Spleen (tissue), 11 donors: ENCODE data around the gene DNMT3B. TPM values are rescaled to one million over a fixed set of nuclear protein-coding genes. Genes with fewer than 3 reads are reported as not detected.

ENCODE experiments used
- DNase-seq: peaks from one replicate; pipeline ENCODE4 v3.0.0-alpha.2; 2020
- H3K27ac ChIP-seq, 8 donors: fragments of 200-600 bp; sonication (generic) in 7 of 8; 1 replicate in 4 of 8; 2 replicates in 4 of 8; pipeline versions ENCODE4 v1.5.0 to v1.8.0; 2016 to 2021; ENCODE audit warnings: inconsistent platforms in 4 of 8, mild to moderate bottlenecking in 4 of 8, moderate library complexity in 1 of 8
- H3K27me3 ChIP-seq, 7 donors: fragments of 200-600 bp; sonication (generic) in 6 of 7; replicated peaks in 1 of 7; 1 replicate in 4 of 7; 2 replicates in 3 of 7; pipeline versions ENCODE4 v1.5.0 to v1.8.0; 2016 to 2021; ENCODE audit warnings: inconsistent platforms in 3 of 7, mild to moderate bottlenecking in 1 of 7
- H3K36me3 ChIP-seq, 6 donors: fragments of 200-600 bp; sonication (generic) in 5 of 6; 1 replicate in 4 of 6; 2 replicates in 2 of 6; pipeline versions ENCODE4 v1.5.0 to v1.8.0; 2016 to 2021; ENCODE audit warnings: inconsistent platforms in 2 of 6
- H3K4me1 ChIP-seq, 6 donors: fragments of 200-600 bp; sonication (generic) in 5 of 6; 1 replicate in 3 of 6; 2 replicates in 3 of 6; pipeline versions ENCODE4 v1.5.0 to v1.8.0; 2016 to 2021; ENCODE audit warnings: inconsistent platforms in 3 of 6
- H3K4me3 ChIP-seq, 8 donors: fragments of 200-600 bp; sonication (generic) in 7 of 8; 1 replicate in 4 of 8; 2 replicates in 4 of 8; pipeline versions ENCODE4 v1.5.0 to v1.8.0; 2016 to 2021; ENCODE audit warnings: inconsistent platforms in 4 of 8, mild to moderate bottlenecking in 4 of 8, moderate library complexity in 2 of 8
- H3K9me3 ChIP-seq, 8 donors: fragments of 200-600 bp; sonication (generic) in 7 of 8; 1 replicate in 4 of 8; 2 replicates in 4 of 8; pipeline versions ENCODE4 v1.5.0 to v1.8.0; 2016 to 2021; ENCODE audit warnings: inconsistent platforms in 4 of 8
- POLR2A ChIP-seq, 3 donors: fragments of 450-650 bp; IDR thresholded peaks; one replicate each; pipeline ENCODE4 v1.5.1; 2017; ENCODE audit warnings: antibody characterized with exemption in 3 of 3, mild to moderate bottlenecking in 1 of 3
- POLR2AphosphoS5 ChIP-seq, 3 donors: sonication (generic); formaldehyde crosslinking; IDR thresholded peaks; one replicate each; pipeline ENCODE4 v1.5.1; 2017; ENCODE audit warnings: antibody characterized with exemption in 3 of 3
- WGBS, 5 donors: extraction: QIAGEN DNeasy Blood & Tissue Kit in 3 of 5; methylation state at CpG; one replicate each; pipeline versions ENCODE4 v1.1.5 to v1.1.7; 2013 to 2018; 5-methylcytosine and 5-hydroxymethylcytosine counted together
- intact Hi-C: fragments of 100-400 bp; cut with DNase I; formaldehyde crosslinking; loops from one replicate; pipeline ENCODE4 v1.15.0; 2023; ENCODE audit warnings: low total_unique reads
- polyA plus RNA-seq, 3 donors: library from polyadenylated mRNA; stranded (reverse); fragments of 200-250 nt; gene quantifications; one replicate each; pipeline ENCODE4 v1.2.1, GENCODE V29; 2013
- total RNA-seq, 7 donors: library from RNA; depleted of rRNA in 3 of 7; stranded (reverse); fragments of >200 nt in 3 of 7; fragmentation: NEBNext Ultra II Directional in 4 of 7; extraction: Animal tissue kit (Norgen Biotek cat#: 25700) in 4 of 7; gene quantifications; one replicate each; pipeline versions ENCODE4 v1.1.0 to v1.2.1, GENCODE V29; 2016 to 2021
- TF ChIP-seq, protein P1 (sequence below), 11 experiments: fragments of 200-600 bp in 7 of 11; fragments of 450-650 bp in 4 of 11; sonication (generic) in 4 of 11; IDR thresholded peaks in 8 of 11; conservative IDR thresholded peaks in 3 of 11; 1 replicate in 7 of 11; 2 replicates in 4 of 11; pipeline versions ENCODE4 v1.4.0 to v1.8.0; 2016 to 2021; ENCODE audit warnings: antibody characterized with exemption in 11 of 11, inconsistent platforms in 4 of 11, mild to moderate bottlenecking in 1 of 11
- donor health status: healthy with polysubstance abuse.
- donor health status: DM: no; HTN: no; CAD: no; lungs with moderate emphysema.
- donor health status: DM: no; HTN: no; CAD: no.
- donor health status: Bipolar disorder and iron deficiency.
- donor health status: healthy.
- donor health status: DM: no; HTN: no; CAD: no.
- donor health status: DM: yes; HTN: yes; CAD: no.

The DNMT3B gene
- total and polyA plus RNA-seq, 10 donors = 0.20 to 1.6 (median 0.99) TPM

DNA sequence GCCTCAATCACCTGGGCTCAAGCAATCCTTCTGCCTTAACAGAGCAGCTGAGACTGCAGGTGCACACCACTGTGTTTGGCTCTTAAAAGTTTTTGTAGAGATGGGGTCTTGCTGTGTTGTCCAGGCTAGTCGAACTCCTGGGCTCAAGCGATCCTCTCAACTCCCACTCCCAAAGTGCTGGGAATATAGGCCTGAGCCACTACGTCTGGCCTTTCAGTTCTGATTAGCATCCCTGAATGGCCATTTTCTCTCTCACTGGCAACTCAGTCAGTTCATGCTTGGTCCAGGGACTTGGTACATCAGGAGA is 28.5 kb downstream of the DNMT3B start:
- TF ChIP-seq, protein P1, sequence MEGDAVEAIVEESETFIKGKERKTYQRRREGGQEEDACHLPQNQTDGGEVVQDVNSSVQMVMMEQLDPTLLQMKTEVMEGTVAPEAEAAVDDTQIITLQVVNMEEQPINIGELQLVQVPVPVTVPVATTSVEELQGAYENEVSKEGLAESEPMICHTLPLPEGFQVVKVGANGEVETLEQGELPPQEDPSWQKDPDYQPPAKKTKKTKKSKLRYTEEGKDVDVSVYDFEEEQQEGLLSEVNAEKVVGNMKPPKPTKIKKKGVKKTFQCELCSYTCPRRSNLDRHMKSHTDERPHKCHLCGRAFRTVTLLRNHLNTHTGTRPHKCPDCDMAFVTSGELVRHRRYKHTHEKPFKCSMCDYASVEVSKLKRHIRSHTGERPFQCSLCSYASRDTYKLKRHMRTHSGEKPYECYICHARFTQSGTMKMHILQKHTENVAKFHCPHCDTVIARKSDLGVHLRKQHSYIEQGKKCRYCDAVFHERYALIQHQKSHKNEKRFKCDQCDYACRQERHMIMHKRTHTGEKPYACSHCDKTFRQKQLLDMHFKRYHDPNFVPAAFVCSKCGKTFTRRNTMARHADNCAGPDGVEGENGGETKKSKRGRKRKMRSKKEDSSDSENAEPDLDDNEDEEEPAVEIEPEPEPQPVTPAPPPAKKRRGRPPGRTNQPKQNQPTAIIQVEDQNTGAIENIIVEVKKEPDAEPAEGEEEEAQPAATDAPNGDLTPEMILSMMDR (IDR thresholded peaks at IDR 0.05 in 8 of 11, conservative IDR thresholded peaks at IDR 0.05 in 3 of 11) = no peak
- TF ChIP-seq POLR2A (IDR thresholded peaks at IDR 0.05) (no peak), POLR2AphosphoS5 (IDR thresholded peaks at IDR 0.05) (no peak)
- peaks cover 9 to 39% (median 17%) of the 10 kb centered on the region in 6 donors for H3K4me1 ChIP-seq
- no peak overlapping the region for H3K4me3 ChIP-seq
- intact Hi-C loops = loop anchor here (5.0 kb wide), 1 partner anchor 307 kb away; no protein-coding TSS in a partner anchor
- WGBS, 5 donors = 87 to 96% (median 95%) methylated on average over 3 of the region's 3 CpGs
- no peaks in the 10 kb centered on the region for H3K9me3 ChIP-seq
- H3K27ac ChIP-seq = no peak overlapping the region
- peaks cover 0 to 3% (median 0%) of the 10 kb centered on the region in 6 donors for H3K36me3 ChIP-seq
- H3K27me3 ChIP-seq = no peaks in the 10 kb centered on the region
- no peak for DNase-seq

DNA sequence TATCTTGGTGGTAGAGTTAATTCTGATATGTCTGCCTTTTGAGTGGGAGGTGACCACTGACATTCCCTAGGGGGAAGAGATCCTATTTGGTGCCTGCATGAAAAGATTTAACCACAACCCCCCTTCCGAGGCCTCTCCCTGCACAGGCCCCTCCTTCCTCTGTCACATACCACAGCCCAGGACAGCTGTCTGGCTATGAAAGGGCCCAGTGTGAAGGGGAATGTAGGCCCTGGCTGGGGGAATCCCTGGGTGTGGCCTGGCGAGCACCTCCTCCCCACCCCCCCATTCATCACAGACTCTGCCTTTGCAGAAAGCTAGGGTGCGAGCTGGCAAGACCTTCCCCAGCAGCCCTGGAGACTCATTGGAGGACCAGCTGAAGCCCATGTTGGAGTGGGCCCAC is 30.1 kb downstream of the DNMT3B start:
- H3K4me1 ChIP-seq = peaks cover 9 to 39% (median 17%) of the 10 kb centered on the region in 6 donors
- intact Hi-C loops = loop anchor here (5.0 kb wide), 1 partner anchor 305 kb away; no protein-coding TSS in a partner anchor
- no peaks in the 10 kb centered on the region for H3K9me3 ChIP-seq
- DNase-seq = no peak
- no peak overlapping the region for H3K4me3 ChIP-seq
- 37 to 65% (median 51%) methylated on average over 3 of the region's 3 CpGs for WGBS, 5 donors
- H3K27me3 ChIP-seq = no peaks in the 10 kb centered on the region
- peaks cover 0 to 3% (median 0%) of the 10 kb centered on the region in 6 donors for H3K36me3 ChIP-seq
- TF ChIP-seq POLR2AphosphoS5 (IDR thresholded peaks at IDR 0.05) = no peak
- TF ChIP-seq, protein P1 (IDR thresholded peaks at IDR 0.05 in 8 of 11, conservative IDR thresholded peaks at IDR 0.05 in 3 of 11) = no peak
- TF ChIP-seq POLR2A (IDR thresholded peaks at IDR 0.05) = no peak
- peak overlapping the region in 1 of 8 donors; percentile 45 for H3K27ac ChIP-seq

DNA sequence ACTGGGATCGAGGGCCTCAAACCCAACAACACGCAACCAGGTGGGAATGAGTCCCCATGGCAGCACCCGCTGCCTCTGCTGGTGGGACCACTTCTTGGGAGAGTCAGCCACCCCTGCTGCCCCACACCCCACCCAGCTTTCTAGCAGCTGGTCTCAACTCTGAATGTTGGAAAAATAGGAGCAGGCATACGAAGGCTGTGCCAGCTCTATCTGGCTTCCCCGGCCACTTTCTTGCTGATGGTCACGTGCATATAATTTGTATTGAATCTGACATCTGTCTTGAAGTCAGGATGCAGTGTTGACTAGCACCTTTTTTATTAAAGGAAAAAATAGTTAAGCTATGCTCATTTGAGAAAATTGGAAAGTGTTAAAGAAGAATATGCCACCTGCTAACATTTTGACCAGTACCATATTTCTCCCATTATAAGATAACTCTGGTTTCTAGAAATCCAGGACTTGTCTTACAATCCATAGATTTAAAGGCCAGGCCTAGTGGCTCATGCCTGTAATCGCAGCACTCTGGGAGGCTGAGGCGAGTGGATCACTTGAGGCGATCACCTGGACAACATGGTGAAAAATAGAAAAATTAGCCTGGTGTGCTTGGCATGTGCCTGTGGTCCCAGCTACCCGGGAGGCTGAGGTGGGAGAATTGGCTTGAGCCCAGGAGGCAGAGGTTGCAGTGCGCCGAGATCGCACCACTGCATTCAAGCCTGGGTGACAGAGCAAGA is 30.7 kb downstream of the DNMT3B start:
- Histone ChIP-seq H3K4me1 (peaks cover 9 to 39% (median 17%) of the 10 kb centered on the region in 6 donors), H3K27ac (peak overlapping the region in 1 of 8 donors; percentile 45), H3K4me3 (no peak overlapping the region), H3K36me3 (no peaks in the 10 kb centered on the region), H3K27me3 (no peaks in the 10 kb centered on the region), H3K9me3 (no peaks in the 10 kb centered on the region)
- 72 to 82% (median 78%) methylated on average over 13 of the region's 13 CpGs for WGBS, 5 donors
- intact Hi-C loops = loop anchor here (5.0 kb wide), 1 partner anchor 304 kb away; no protein-coding TSS in a partner anchor
- no peak for DNase-seq
- TF ChIP-seq, protein P1 (IDR thresholded peaks at IDR 0.05 in 8 of 11, conservative IDR thresholded peaks at IDR 0.05 in 3 of 11) = no peak
- TF ChIP-seq POLR2AphosphoS5 (IDR thresholded peaks at IDR 0.05) (no peak), POLR2A (IDR thresholded peaks at IDR 0.05) (no peak)

DNA sequence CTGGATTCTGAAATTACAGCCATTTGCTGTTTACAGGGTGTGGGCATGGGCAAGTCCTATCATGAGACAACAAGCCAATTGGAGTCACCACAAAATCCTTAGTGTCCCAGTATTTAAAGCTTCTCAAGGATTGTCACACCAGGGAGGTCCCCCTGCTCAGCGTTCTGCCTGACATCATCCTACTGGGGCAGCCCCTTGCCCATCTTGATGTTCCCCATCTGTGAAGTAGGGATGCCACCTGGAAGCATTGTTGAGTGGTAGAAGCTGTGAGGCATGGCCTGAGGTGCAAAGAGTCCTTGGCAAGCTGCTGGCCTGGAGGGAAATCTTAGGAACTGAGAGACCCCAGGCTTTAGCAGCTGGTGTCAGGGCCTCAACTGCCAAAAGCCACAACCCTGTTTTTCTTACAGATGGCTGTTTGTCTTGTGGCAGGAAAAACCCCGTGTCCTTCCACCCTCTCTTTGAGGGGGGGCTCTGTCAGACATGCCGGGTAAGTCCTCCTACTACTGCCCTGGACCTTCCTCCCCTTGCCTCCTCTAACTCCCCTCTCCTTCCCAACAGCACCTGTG is 34.3 kb downstream of the DNMT3B start:
- H3K36me3 ChIP-seq = peaks cover 0 to 11% (median 0%) of the 10 kb centered on the region in 6 donors
- no peaks in the 10 kb centered on the region for H3K27me3 ChIP-seq
- H3K27ac ChIP-seq = no peak overlapping the region
- no peaks in the 10 kb centered on the region for H3K9me3 ChIP-seq
- TF ChIP-seq POLR2AphosphoS5 (IDR thresholded peaks at IDR 0.05) = no peak
- DNase-seq = no peak
- H3K4me3 ChIP-seq = no peak overlapping the region
- intact Hi-C loops = no loop called here
- peaks cover 9 to 31% (median 17%) of the 10 kb centered on the region in 6 donors for H3K4me1 ChIP-seq
- WGBS, 5 donors = 23 to 46% (median 43%) methylated on average over 2 to 3 of the region's 3 CpGs
